IMR-90 (cell line): ENCODE results near the gene CFAP69. TPM values are rescaled to one million over a fixed set of nuclear protein-coding genes. Genes with fewer than 3 reads are reported as not detected.

ENCODE experiments used
- ATAC-seq: fragments of 200-7000 bp; cut with Tn5 transposase; 2 replicates; pipeline ENCODE4 v1.9.1; 2020; ENCODE audit warnings: low read depth, mild to moderate bottlenecking, moderate library complexity
- BruUV-seq: library from RNA; stranded (reverse); fragments of 400-500 nt; replicated peaks from 2 replicates; lab custom pipeline; 2021; lab: Mats Ljungman, UMichigan
- CTCF ChIA-PET: fragments of 300-600 bp; formaldehyde crosslinking; extraction: SDS; loops from one replicate; lab custom pipeline; 2021; ENCODE audit warnings: antibody characterized with exemption; lab: Yijun Ruan, JAX
- POLR2A ChIA-PET: fragments of 300-600 bp; sonication (Branson Sonifier 250); formaldehyde crosslinking; loops from one replicate; lab custom pipeline; 2022; ENCODE audit warnings: antibody characterized with exemption; ENCODE audit not compliant: unreplicated experiment; lab: Charles Lee
- DNase-seq: peaks from one replicate; pipeline ENCODE4 v3.0.0; 2013
- H2AFZ ChIP-seq: replicated peaks from 2 replicates; pipeline ENCODE3; 2013; ENCODE audit warnings: low read length, mild to moderate bottlenecking; ENCODE audit not compliant: poor library complexity
- H2AK5ac ChIP-seq: 2 replicates; pipeline ENCODE4 v1.6.1; 2013; ENCODE audit warnings: low read depth, low read length, inconsistent platforms
- H2AK9ac ChIP-seq: replicated peaks from 2 replicates; pipeline ENCODE3; 2013; ENCODE audit warnings: mild to moderate bottlenecking, low read depth, low read length, moderate library complexity; ENCODE audit not compliant: poor library complexity
- H2BK120ac ChIP-seq: 2 replicates; pipeline ENCODE4 v1.6.1; 2013; ENCODE audit warnings: low read depth, low read length, inconsistent platforms
- H2BK15ac ChIP-seq: 3 replicates; pipeline ENCODE4 v1.6.1; 2013; ENCODE audit warnings: low read depth, low read length, inconsistent platforms
- H2BK20ac ChIP-seq: 2 replicates; pipeline ENCODE4 v1.6.1; 2013; ENCODE audit warnings: low read depth, mild to moderate bottlenecking, inconsistent platforms, low read length, moderate library complexity
- H2BK5ac ChIP-seq: 2 replicates; pipeline ENCODE4 v1.6.1; 2013; ENCODE audit warnings: mild to moderate bottlenecking, low read depth, low read length, inconsistent platforms; ENCODE audit not compliant: poor library complexity, severe bottlenecking
- H3K14ac ChIP-seq: replicated peaks from 2 replicates; pipeline ENCODE4 v1.6.1; 2013; ENCODE audit warnings: low read depth, low read length, inconsistent platforms
- H3K18ac ChIP-seq: 2 replicates; pipeline ENCODE4 v1.6.1; 2013; ENCODE audit warnings: low read depth, low read length, control low read depth
- H3K23ac ChIP-seq: 2 replicates; pipeline ENCODE4 v1.6.1; 2013; ENCODE audit warnings: low read depth, low read length, inconsistent platforms
- H3K27ac ChIP-seq: 2 replicates; pipeline ENCODE4 v1.5.1; 2013; ENCODE audit warnings: mild to moderate bottlenecking, control low read depth, low read length; ENCODE audit not compliant: insufficient read depth
- H3K27me3 ChIP-seq: 2 replicates; pipeline ENCODE4 v1.6.1; 2013; ENCODE audit warnings: low read length; ENCODE audit not compliant: control insufficient read depth, insufficient read depth
- H3K36me3 ChIP-seq: 2 replicates; pipeline ENCODE4 v1.6.1; 2013; ENCODE audit warnings: low read length, mixed read lengths; ENCODE audit not compliant: control insufficient read depth, insufficient read depth
- H3K4ac ChIP-seq: 2 replicates; pipeline ENCODE4 v1.6.1; 2013; ENCODE audit warnings: low read depth, low read length, inconsistent platforms
- H3K4me1 ChIP-seq: 2 replicates; pipeline ENCODE4 v1.6.1; 2013; ENCODE audit warnings: low read length, mixed read lengths; ENCODE audit not compliant: control insufficient read depth, insufficient read depth
- H3K4me2 ChIP-seq: 2 replicates; pipeline ENCODE4 v1.6.1; 2013; ENCODE audit warnings: low read depth, mild to moderate bottlenecking, control low read depth, low read length, moderate library complexity
- H3K4me3 ChIP-seq: 2 replicates; pipeline ENCODE4 v1.5.1; 2013; ENCODE audit warnings: low read depth, mild to moderate bottlenecking, control low read depth, low read length, moderate library complexity; ENCODE audit not compliant: insufficient read depth
- H3K56ac ChIP-seq: 2 replicates; pipeline ENCODE4 v1.6.1; 2013; ENCODE audit warnings: low read length, inconsistent platforms; ENCODE audit not compliant: insufficient read depth; ENCODE audit errors: extremely low read depth
- H3K79me1 ChIP-seq, 2 experiments: 2 replicates each; pipeline ENCODE4 v1.6.1; 2013; ENCODE audit warnings: low read length in 2 of 2, inconsistent platforms in 1 of 2, low read depth in 1 of 2
- H3K9ac ChIP-seq: 2 replicates; pipeline ENCODE4 v1.6.1; 2013; ENCODE audit warnings: low read depth, low read length, control low read depth
- H3K9me1 ChIP-seq: 2 replicates; pipeline ENCODE4 v1.6.1; 2013; ENCODE audit warnings: low read length, inconsistent platforms; ENCODE audit not compliant: insufficient read depth
- H3K9me3 ChIP-seq: 2 replicates; pipeline ENCODE4 v1.6.1; 2013; ENCODE audit warnings: low read length; ENCODE audit not compliant: control insufficient read depth, insufficient read depth
- H4K20me1 ChIP-seq: 2 replicates; pipeline ENCODE4 v1.6.1; 2013; ENCODE audit warnings: low read length, inconsistent platforms; ENCODE audit not compliant: insufficient read depth
- H4K5ac ChIP-seq: 2 replicates; pipeline ENCODE4 v1.6.1; 2013; ENCODE audit warnings: mild to moderate bottlenecking, low read depth, low read length, control low read depth
- H4K8ac ChIP-seq, 2 experiments: 2 replicates each; pipeline ENCODE4 v1.6.1; 2013; ENCODE audit warnings: low read depth in 2 of 2, low read length in 2 of 2, control low read depth in 1 of 2, inconsistent platforms in 1 of 2
- H4K91ac ChIP-seq: 2 replicates; pipeline ENCODE4 v1.6.1; 2013; ENCODE audit warnings: low read depth, low read length, inconsistent platforms; ENCODE audit not compliant: insufficient read depth
- CEBPB ChIP-seq: IDR thresholded peaks from 2 replicates; pipeline ENCODE4 v1.6.1; 2012; ENCODE audit warnings: low read depth, low read length, improper control_type of control experiment
- MAFK ChIP-seq: IDR thresholded peaks from 2 replicates; pipeline ENCODE4 v1.6.1; 2012; ENCODE audit warnings: low read depth, low read length, improper control_type of control experiment
- MXI1 ChIP-seq: IDR thresholded peaks from 2 replicates; pipeline ENCODE4 v1.6.1; 2012; ENCODE audit warnings: low read depth, mild to moderate bottlenecking, low read length, moderate library complexity, borderline replicate concordance
- RAD21 ChIP-seq: IDR thresholded peaks from 2 replicates; pipeline ENCODE4 v1.6.1; 2012; ENCODE audit warnings: low read length, improper control_type of control experiment
- RCOR1 ChIP-seq: IDR thresholded peaks from 2 replicates; pipeline ENCODE4 v1.6.1; 2012; ENCODE audit warnings: mild to moderate bottlenecking, low read length, improper control_type of control experiment; ENCODE audit not compliant: insufficient replicate concordance
- SMC3 ChIP-seq: fragments of 150-350 bp; IDR thresholded peaks from 2 replicates; pipeline ENCODE4 v1.6.1; 2016; ENCODE audit warnings: low read depth, mild to moderate bottlenecking, antibody characterized with exemption, low read length, moderate library complexity
- dilution Hi-C: fragments of 300-500 bp; cut with HindIII; formaldehyde crosslinking; loops from one replicate; pipeline ENCODE4 v1.14.3; 2018; ENCODE audit warnings: low sequenced_read_pairs; ENCODE audit not compliant: unreplicated experiment
- in situ Hi-C: fragments of 300-500 bp; cut with MboI; formaldehyde crosslinking; loops from 3 replicates; pipeline ENCODE4 v1.14.3; 2019; ENCODE audit warnings: low sequenced_read_pairs, inconsistent platforms, mixed read lengths
- intact Hi-C: fragments of 100-400 bp; cut with micrococcal nuclease; formaldehyde crosslinking; loops from 2 replicates; pipeline ENCODE4 v1.10.0; 2022
- polyA plus RNA-seq, 3 experiments: library from polyadenylated mRNA; depleted of rRNA; stranded (reverse); fragments of >200 nt; gene quantifications; 2 replicates each; pipeline ENCODE4 v1.2.3, GENCODE V29; 2012; ENCODE audit warnings: low replicate concordance in 1 of 3
- total RNA-seq: library from RNA; depleted of rRNA; stranded (reverse); fragments of >200 nt; gene quantifications from 2 replicates; pipeline ENCODE4 v1.2.3, GENCODE V29; 2012
- TF ChIP-seq, protein P1 (sequence below): fragments of 150-350 bp; IDR thresholded peaks from 2 replicates; pipeline ENCODE4 v1.6.1; 2016; ENCODE audit warnings: low read depth, mild to moderate bottlenecking, low read length, moderate library complexity, borderline replicate concordance

The CFAP69 gene
- total and polyA plus RNA-seq, 2 of the 4 experiments (the other 2 are of a cell fraction) = 0.72 to 0.86 TPM

GRCh38 chr7:90345016-90345415, 100.0 kb downstream of the CFAP69 start:
- Histone ChIP-seq H3K9me3 (no peaks in the 10 kb centered on the region), H2BK5ac (no peak overlapping the region), H3K27me3 (no peaks in the 10 kb centered on the region), H3K4me1 (no peaks in the 10 kb centered on the region; the same call in 1 of the 2 replicates), H3K27ac (no peak overlapping the region), H3K79me1 (peaks cover 10 to 19% of the 10 kb centered on the region in 2 experiments; a peak in 3 of 4 replicates), H2AK9ac (no peak overlapping the region), H4K8ac (peak overlapping the region; percentile 87 to 97; a peak in 3 of 4 replicates), H3K56ac (no peak overlapping the region), H2BK120ac (no peak overlapping the region), H3K23ac (no peak overlapping the region), H3K4ac (no peak overlapping the region), H4K91ac (no peak overlapping the region), H4K20me1 (no peaks in the 10 kb centered on the region), H3K14ac (no peak overlapping the region), H2BK15ac (no peak overlapping the region), H2AK5ac (no peak overlapping the region), H3K9ac (no peak overlapping the region; the same call in 1 of the 2 replicates), H4K5ac (peak overlapping the region; percentile 79; the same call in 1 of the 2 replicates), H3K9me1 (peaks cover 3% of the 10 kb centered on the region; the same call in 1 of the 2 replicates), H3K4me3 (no peak overlapping the region), H2AFZ (no peak overlapping the region), H3K4me2 (peak overlapping the region; percentile 86; the same call in 1 of the 2 replicates), H3K18ac (no peak overlapping the region), H2BK20ac (no peak overlapping the region), H3K36me3 (no peaks in the 10 kb centered on the region)
- in situ Hi-C loops = no loop called here
- ATAC-seq (no peak), DNase-seq (no peak)
- dilution Hi-C loops = no loop called here
- ChIA-PET POLR2A (no interaction called here), CTCF (no interaction called here)
- BruUV-seq = no TSS peak
- intact Hi-C loops = no loop called here
- TF ChIP-seq, protein P1, sequence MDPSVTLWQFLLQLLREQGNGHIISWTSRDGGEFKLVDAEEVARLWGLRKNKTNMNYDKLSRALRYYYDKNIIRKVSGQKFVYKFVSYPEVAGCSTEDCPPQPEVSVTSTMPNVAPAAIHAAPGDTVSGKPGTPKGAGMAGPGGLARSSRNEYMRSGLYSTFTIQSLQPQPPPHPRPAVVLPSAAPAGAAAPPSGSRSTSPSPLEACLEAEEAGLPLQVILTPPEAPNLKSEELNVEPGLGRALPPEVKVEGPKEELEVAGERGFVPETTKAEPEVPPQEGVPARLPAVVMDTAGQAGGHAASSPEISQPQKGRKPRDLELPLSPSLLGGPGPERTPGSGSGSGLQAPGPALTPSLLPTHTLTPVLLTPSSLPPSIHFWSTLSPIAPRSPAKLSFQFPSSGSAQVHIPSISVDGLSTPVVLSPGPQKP = no peak
- no peak for TF ChIP-seq RCOR1
- TF ChIP-seq MXI1 = no peak
- no peak for TF ChIP-seq MAFK
- no peak for TF ChIP-seq CEBPB
- TF ChIP-seq SMC3 = no peak
- TF ChIP-seq RAD21 = no peak
